ENCODE results near the gene SHF. TPM values are rescaled to one million over a fixed set of nuclear protein-coding genes. Genes with fewer than 3 reads are reported as not detected.

Gene SHF
- total and polyA plus RNA-seq, 12 donors: 2.4 to 8.4 (median 5.6) TPM

DNA sequence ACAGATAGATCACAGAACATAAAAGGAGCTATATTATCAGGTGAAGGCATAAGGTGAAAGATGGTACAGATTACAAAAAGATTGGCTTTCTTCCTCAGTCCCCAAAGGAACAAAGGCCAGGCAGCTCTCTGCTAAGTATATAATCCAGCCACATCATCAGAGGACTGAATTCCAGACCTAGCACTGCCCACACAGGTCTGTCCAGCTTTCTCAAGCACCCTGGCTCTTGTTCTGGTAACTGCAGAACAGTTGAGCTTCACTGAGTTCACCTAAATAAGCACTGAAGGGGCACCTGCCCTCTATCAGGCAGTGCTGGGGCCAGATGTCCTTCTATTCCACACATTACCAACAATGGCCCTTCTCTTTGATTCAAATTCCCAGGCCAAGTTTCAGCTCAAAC is 64.4 kb downstream of the SHF start:
- Histone ChIP-seq H3K9me3 (no peaks in the 10 kb centered on the region), H3K4me1 (no peaks in the 10 kb centered on the region), H3K27me3 (peaks cover 0 to 82% (median 70%) of the 10 kb centered on the region in 7 donors), H3K4me3 (no peak overlapping the region), H3K36me3 (no peaks in the 10 kb centered on the region), H3K27ac (no peak overlapping the region)
- no peak for TF ChIP-seq CTCF (IDR thresholded peaks at IDR 0.05)
- intact Hi-C loops (cut with DNase I): no loop called here
- DNase-seq (no peak), ATAC-seq (no peak)

DNA sequence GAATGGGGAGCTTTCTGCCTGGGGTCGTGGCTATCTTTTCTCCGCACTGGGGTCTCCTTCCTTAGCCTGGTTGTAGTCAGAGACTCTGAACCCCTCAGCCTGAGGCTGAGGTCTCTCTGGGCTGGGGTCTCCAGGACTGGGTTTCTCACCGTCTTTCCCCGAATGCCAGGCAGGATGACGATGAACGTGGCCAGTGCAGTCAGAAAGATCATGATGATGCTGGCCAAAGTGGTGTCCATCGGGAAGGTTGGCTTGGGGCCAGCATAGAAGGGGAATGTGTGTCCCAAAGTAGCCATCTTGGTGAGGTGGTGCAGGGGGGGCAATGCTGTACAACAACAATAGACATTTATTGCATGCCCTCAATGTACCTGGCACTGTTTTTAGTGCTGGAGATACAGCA is 65.0 kb downstream of the SHF start:
- DNase-seq (no peak), ATAC-seq (no peak)
- intact Hi-C loops (cut with DNase I): no loop called here
- no peak overlapping the region for H3K27ac ChIP-seq
- H3K4me1 ChIP-seq: peaks cover 0 to 6% (median 2%) of the 10 kb centered on the region in 9 donors
- H3K36me3 ChIP-seq: no peaks in the 10 kb centered on the region
- WGBS, 2 donors: 81 to 85% methylated on average over 7 of the region's 7 CpGs
- H3K4me3 ChIP-seq: no peak overlapping the region
- no peak for TF ChIP-seq CTCF (IDR thresholded peaks at IDR 0.05)
- H3K9me3 ChIP-seq: no peaks in the 10 kb centered on the region
- peaks cover under 1 to 78% (median 65%) of the 10 kb centered on the region in 7 donors for H3K27me3 ChIP-seq

- H3K4me1 ChIP-seq: peaks cover 4 to 14% (median 10%) of the 10 kb centered on the region in 9 donors
- TF ChIP-seq CTCF (IDR thresholded peaks at IDR 0.05): no peak
- H3K36me3 ChIP-seq: no peaks in the 10 kb centered on the region
- H3K9me3 ChIP-seq: no peaks in the 10 kb centered on the region
- DNase-seq (no peak), ATAC-seq (no peak)
- intact Hi-C loops (cut with DNase I): no loop called here
- peaks cover 9 to 83% (median 65%) of the 10 kb centered on the region in 7 donors for H3K27me3 ChIP-seq
- H3K27ac ChIP-seq: no peak overlapping the region
- 56 to 62% methylated on average over 9 of the region's 9 CpGs for WGBS, 2 donors
- no peak overlapping the region for H3K4me3 ChIP-seq
Observed at GRCh38 chr15:45121706-45122417, 65.9 kb downstream of the SHF start.

DNA sequence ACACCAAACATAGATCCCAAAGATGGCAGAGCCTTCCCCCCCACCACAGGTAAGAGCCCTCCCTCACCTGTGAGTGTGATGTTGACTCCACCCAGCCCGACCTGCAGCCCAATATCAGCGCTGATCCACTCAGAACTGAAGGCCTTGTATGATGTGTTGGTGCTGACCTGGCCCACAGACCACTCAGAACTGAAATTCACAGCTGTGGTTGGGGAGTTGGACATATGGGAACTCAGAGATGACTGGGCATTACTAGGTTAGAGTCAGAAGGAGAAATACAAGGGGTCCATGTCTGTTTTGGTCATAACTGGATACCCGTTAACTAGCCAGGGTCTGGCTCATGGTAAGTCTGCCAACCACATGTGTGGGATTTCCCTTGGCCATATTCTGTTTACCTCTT is 66.7 kb downstream of the SHF start:
- no peak for DNase-seq
- H3K4me1 ChIP-seq: peaks cover 8 to 20% (median 15%) of the 10 kb centered on the region in 9 donors
- intact Hi-C loops (cut with DNase I): no loop called here
- H3K4me3 ChIP-seq: no peak overlapping the region
- no peak overlapping the region for H3K27ac ChIP-seq
- ATAC-seq: no peak
- H3K9me3 ChIP-seq: no peaks in the 10 kb centered on the region
- WGBS, 2 donors: 93 to 94% methylated on average over 3 of the region's 3 CpGs
- H3K27me3 ChIP-seq: peaks cover 12 to 87% (median 73%) of the 10 kb centered on the region in 7 donors
- H3K36me3 ChIP-seq: no peaks in the 10 kb centered on the region
- no peak for TF ChIP-seq CTCF (IDR thresholded peaks at IDR 0.05)
